Superior temporal gyrus (tissue), 1 donor: ENCODE data around the gene HRH3.

Experiments
- DNase-seq: peaks from one replicate; pipeline ENCODE4 v3.0.0-alpha.2; 2016; ENCODE audit errors: extremely low spot score

The HRH3 gene

GRCh38 chr20:62243906-62244515 is 23.9 kb upstream of the HRH3 start:
- no peak for DNase-seq

DNA sequence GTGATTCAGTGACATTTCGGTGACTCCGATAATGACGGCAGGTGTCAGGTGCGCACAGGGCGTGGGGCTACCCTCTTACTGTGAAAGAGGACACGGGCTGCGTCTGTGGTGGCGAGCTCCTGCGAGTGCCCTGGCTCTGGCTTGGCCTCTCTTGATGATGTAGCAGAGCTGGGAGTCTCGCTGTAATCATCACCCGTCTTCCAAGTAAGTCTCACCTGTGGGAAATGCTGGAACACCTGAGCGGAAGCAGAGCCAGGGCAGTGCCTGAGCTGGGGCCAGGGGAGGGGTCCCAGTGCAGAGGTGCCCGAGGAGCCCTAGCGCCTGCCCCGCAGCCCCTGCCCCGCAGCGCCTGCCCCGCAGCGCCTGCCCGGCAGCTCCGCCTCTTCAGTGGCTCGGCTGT is 23.0 kb upstream of the HRH3 start:
- DNase-seq, result no peak

DNA sequence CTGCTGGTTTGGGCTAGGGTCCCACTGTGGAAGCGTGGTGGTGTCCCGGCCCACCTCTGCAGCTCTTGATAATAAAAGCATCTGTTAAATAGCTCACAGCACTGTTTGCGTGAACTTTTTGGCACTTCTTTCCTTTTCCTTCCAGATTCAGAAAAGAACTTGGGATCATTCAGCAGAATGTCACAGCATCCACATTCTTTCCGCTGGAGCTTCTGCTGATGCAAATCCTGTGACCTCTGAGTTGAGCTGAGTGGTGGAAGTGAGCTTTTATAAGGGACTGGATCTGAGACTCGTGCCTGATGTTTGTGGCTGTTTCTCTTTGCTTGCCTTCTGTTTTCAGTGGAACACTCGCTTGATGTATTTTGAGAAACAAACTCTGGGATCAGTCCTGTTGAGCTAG is 22.1 kb upstream of the HRH3 start:
- no peak for DNase-seq

DNA sequence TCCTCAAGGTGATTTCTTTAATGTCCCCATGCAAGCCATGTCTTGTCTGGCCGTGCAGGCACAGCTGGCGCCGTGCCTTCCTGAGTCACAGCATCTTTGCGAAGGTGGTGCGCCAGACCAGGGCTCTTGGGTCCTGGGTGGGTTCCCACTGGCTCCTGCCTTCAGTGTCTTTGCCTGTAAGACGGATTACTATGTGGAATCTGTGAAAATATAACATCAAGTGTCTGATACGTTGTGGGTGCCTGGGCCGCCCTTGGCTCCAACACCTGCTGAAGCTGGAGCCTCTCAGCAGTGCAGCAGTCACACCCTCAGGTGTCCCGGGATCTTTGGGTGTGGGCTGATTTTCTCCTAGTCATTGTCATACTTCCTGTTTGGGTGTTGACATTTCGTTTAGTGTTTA is 21.4 kb upstream of the HRH3 start:
- DNase-seq, result no peak

DNA sequence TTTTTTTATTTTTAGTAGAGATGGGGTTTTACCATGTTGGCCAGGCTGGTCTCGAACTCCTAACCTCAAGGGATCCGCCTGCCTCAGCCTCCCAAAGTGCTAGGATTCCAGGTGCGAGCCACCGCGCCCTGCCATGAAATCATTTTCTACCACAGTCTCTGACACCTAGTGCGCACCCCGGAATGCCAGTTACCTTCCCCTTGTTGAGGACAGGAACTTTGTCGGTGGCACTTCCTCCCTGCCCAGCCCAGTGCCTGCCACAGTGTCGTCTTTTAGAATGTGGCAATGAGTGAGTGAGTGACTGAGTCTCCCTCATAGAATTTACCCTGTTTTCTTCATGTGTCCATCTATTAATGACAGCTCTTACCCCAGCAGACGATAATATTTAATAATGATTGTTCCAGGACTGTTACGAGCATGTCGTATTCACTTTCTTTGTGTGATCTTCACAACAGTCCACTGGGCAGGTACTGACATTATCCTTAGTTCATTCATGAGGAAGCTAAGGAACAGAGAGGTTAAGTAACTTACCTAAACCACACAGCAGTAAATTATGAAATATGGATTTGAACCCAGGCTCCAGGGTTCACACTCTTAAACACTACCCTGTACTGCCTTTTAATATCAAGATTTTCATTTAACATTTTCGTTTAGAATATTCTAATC is 20.1 kb upstream of the HRH3 start:
- DNase-seq, result no peak

GRCh38 chr20:62239278-62239879 is 19.3 kb upstream of the HRH3 start:
- no peak for DNase-seq

DNA sequence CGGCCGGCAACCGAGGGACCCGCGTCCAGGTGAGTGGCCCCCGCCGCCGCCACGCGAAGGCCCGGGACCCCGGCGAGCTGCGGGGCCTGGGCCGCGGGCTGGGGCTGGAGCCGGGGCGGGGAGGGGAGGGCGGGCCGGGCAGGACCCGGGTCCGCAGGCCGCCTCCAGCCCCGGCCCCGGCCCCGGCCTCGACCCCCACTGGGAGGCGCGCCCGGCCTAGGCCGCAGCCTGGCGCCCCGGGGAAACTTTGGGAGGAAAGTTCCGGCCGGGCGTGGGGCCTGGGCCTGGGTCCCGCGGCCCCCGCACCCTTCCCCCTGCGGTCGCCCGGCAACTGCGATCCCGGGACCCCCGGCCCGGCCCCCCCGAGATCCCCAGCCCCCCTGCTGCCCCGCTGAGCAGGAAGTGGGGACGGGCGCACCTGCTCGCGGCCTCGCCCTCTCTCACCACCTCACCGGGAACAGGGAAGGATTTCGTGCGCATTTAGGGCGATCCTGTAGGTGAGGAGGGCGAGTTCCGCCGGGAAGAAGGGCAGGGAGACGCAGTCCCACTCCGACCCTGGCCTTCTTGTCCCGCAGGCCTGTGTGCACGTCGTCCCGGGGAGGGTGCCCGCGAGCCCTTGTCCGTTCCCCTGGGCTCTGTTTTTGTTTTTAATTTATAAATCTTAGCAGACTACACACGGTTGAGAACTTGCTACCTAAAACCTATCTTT is 18.6 kb upstream of the HRH3 start:
- no peak for DNase-seq

DNA sequence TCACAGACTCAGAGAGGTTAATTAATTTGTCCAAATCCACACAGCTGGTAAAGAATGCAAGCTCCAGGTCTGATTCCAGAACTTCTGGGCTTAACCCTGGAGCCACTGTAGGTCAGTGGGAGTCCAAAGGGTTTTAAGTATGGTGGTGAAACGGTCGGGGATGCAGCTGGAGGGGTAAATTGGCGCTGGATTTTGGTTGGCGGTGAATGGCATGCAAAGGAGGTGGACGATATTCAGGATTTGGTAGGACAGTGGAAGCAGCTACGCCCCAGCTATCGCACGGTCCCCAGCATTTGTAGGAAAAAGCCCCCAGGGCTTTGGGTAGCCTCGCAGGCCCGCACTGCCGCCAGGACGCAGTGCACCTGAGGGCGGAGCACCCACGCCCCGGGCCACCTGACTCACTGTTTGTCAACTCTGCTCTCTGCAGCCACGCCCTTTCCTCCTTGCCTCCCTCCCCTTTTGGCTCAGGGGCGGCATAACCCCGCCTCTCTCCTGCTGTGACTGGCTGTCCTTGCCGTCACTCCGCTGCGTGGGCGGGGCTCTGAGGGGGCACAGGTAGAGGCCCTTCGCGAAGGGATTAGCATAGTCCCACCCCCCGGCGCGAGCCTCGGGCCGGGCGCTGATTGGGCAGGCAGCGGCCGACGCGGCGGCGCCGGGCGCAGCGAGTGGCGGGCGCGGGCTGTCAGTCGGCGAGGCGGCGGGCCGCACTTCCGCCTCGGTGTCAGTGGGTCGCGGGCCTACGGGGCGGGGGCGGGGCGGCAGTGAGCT is 17.9 kb upstream of the HRH3 start, which contains the start of gene OSBPL2:
Gene OSBPL2 (plus strand): TSS at position 721 of the 768 bp plus-strand sequence. CDS start 17,664 bp downstream, outside the sequence.
- peak; percentile 99 for DNase-seq

GRCh38 chr20:62237514-62237800 is 17.4 kb upstream of the HRH3 start:
- no peak for DNase-seq

DNA sequence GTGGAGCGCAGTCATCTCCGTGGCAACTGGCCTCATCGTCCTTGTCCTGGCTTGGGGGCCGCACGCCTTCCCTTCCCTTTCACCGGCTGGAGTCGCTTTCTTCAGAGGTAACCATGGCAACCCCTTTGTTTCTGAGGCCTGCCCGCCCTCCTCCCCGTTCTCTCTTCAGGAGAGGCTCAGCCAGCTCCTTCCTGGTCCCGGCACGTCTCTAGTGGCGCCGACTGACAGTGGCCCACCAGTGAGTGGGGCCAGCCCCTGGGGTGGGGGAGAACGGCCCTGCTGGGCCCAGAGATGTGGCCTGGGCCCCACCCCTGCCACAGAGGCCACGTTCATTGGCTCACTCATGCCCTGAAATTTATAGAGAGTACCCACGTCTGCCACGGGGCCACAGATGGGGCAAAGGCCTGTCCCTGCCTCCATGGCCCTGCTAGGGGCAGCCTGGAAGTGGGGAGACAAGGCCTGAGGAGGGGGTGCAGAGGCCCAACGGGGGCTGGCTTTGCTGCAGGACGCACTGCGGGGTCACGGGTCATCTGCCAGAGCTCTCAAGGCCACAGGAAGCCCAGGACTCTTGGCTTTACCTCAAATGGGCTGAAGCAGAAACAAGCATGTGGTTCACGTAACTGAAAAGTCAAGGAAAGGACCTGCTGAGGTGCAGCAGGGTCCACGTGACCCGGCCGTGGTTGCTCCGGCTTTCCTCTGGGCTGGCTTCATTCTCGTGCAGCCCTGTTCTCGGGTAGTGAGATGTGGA is 16.9 kb upstream of the HRH3 start:
- peak; percentile 36 for DNase-seq

DNA sequence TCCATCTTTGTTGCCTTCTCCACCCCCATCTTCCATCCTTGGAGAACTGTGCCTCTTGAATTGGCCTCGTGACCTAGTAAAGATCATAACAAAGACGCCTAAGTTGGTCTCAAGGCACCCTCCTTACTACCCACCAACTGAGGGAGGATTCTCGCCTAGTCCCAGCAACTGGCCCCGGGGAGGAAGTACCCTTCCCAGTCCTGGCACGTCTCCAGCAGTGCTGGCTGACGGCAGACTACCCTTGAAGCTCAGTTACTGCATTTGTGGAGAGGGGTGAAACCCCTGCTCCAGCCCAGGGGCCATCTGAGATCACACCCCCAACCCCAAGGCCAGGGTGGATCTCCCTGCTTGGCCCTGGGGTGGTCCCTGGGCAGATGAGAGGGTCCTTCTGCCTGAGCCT is 16.1 kb upstream of the HRH3 start:
- DNase-seq, result no peak

GRCh38 chr20:62235777-62236157 is 15.7 kb upstream of the HRH3 start:
- no peak for DNase-seq

DNA sequence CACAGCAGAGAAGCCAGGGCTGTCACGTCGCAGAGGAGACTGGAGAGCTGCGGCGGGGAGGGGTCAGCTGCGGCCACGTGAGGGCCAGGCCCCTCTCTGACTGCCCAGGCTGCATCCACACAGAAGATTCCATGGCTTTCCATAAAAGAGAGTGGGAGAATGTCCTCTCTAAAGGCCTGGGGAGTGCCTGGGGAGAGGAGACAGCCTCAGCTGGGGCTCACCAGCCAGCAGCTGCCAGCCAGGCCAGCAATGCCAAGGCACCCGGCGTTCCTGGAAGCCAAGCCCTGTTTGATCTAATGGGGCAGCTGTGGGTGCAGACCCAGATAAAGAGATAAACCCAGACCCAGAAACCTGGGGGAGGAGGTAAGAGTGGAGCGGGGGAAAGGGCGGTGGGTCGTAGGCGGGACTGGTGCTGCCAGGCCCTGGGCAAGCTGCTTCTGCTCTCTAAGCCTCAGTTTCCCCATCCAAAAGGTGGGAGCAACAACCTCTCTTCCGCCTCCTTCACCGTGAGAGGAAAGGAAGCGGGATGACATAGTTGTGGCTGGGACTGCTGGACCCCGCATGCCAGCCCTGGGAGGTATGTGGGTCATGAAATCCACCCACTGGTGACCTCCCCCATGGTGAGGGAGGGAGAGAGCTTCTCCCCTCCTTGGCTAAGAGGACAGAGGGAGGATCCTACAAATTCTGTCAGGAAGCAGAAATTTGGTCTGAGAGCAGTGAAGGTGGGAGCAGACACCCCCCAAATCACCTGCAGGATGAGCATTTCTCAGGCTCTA is 15.1 kb upstream of the HRH3 start:
- no peak for DNase-seq

GRCh38 chr20:62234339-62234738 is 14.3 kb upstream of the HRH3 start:
- DNase-seq, result no peak

DNA sequence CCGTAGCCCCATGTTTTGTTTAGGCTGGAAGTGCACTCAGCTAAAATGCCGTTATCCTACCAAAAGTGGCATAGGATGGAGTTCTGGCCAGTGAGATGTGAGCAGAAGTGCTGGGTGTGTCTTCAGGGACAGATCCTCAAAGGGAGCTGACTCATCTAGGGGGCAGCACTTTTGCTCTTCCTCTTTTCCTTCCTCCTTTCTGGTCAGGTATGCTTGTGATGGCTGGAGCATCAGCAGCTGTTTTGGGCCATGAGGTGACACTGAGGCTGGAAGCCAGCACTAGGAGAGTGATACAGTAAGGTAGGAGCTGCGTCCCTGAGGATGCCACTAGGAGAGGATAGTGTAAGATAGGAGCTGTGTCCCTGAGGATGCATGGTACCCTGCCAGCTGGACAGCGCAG is 13.6 kb upstream of the HRH3 start:
- no peak for DNase-seq

DNA sequence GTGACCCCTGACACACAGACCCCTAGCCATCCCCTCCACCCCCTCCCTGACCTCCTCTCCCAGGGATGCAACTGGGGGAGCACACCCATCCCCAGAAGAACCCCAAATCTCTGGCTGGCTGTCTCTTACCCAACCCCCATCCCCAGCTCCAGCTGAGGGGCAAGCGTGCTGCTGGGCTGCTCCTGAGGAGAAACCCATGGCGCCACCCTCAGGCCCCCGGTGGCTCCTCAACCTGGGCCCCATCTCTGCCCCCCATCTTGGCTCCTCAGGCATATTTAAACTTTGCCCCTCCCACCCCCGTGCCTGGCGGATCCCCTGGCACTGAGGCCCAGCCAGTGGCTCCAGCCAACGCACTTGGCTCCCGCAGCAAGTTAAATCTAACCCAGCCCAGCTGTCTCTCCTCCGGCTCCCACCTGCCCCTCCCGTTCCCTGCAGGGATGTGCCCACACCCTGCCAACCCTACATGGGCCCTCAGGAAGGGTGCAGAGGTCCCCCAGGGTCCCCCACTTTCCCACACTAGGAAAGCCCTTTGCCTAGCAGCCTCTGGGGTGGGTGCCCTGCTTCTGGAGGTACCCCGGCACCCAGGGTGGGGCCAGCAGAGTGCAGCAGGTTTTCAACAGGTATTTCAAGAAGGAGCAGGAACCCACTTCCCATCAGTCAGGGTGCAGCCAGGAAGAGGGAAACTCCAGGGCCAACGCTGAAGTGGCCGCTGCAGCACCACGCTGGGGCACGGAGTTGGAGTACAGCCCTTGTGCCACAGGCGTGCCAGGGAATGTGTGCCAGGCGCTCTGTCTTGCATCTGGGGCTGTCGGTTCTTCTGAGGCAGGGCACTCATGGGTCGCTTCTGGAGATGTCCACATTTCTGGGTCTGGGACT is 12.9 kb upstream of the HRH3 start:
- DNase-seq, result no peak

- no peak for DNase-seq
Measured at GRCh38 chr20:62232194-62232593, 12.1 kb upstream of the HRH3 start.

DNA sequence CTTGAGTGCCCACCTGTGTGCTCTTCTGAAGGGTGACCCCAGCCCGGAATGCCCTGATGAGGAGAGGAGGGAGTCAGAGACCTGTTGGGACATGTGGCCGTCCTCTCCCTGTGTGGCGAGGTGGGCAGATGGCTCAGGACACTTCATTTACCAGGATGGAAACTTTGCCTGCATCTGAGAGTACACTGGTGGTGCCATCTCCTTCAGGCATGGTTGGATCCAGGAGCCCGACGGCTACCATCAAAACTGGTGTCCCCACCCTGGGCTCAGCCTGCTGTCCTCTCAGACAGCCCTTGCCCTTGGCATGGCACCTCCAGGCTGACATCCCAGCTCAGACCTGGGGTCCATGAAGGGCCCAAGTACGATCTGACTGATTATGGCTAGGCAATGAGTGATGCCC is 11.2 kb upstream of the HRH3 start:
- no peak for DNase-seq

DNA sequence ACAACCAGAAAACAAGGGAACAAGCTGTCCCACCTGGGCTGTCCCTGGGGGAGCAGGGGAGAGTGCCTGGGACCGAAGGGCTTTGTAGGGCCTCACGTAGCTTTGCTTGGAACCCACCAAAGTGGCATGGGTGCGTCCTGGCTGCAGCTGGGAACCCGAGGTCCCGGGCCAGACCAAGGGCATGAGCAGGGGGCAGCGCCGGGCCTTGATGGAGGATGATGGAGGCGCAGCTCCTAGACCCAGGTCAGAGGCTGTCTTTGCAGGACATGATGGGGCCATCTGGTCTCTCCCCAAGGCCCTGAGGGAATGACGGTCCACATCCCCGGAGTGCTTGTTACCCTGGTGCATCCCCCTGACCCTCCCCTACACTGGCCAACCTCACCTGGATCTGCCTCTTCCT is 10.6 kb upstream of the HRH3 start:
- no peak for DNase-seq

- DNase-seq, result no peak
Measured at GRCh38 chr20:62230276-62230675, 10.2 kb upstream of the HRH3 start.
